Fibroblast of upper back skin (primary cell): Measurements from ENCODE around the gene GAGE12D.
"Not testable (repeated sequence)": the region's sequence is repeated elsewhere in the genome, so short reads cannot be mapped to it uniquely, and the experiment has no call there.

Experiments
- DNase-seq: peaks from one replicate; pipeline ENCODE4 v3.0.0-alpha.2; 2013

The GAGE12D gene

GRCh38 chrX:49541433-49541832 lies at the start of gene GAGE12D:
TSS of gene GAGE12D (plus strand) at chrX:49541733. CDS start at chrX:49542888, 1,155 bp downstream.
- not testable (repeated sequence) for DNase-seq

- not testable (repeated sequence) for DNase-seq
Measured at GRCh38 chrX:49531877-49532276, 9.7 kb upstream of the GAGE12D start, which contains the start of gene GAGE12C. TSS of gene GAGE12C (plus strand) at chrX:49532177. CDS start at chrX:49533332, 1,155 bp downstream.

GRCh38 chrX:49550989-49551388 lies 9.5 kb downstream of the GAGE12D start, which contains the start of gene GAGE12E:
TSS of gene GAGE12E (plus strand) at chrX:49551289. CDS start at chrX:49552444, 1,155 bp downstream.
- DNase-seq, result not testable (repeated sequence)

GRCh38 chrX:49560542-49560941 lies 19.0 kb downstream of the GAGE12D start, which contains the start of gene GAGE12F:
TSS of gene GAGE12F (plus strand) at chrX:49560842. CDS start at chrX:49561997, 1,155 bp downstream.
- not testable (repeated sequence) for DNase-seq

GRCh38 chrX:49568728-49569127 lies 27.2 kb downstream of the GAGE12D start:
- DNase-seq, result not testable (repeated sequence)

GRCh38 chrX:49569152-49569551 lies 27.6 kb downstream of the GAGE12D start:
- DNase-seq, result not testable (repeated sequence)

GRCh38 chrX:49570100-49570499 lies 28.6 kb downstream of the GAGE12D start, which contains the start of gene GAGE12G:
TSS of gene GAGE12G (plus strand) at chrX:49570400. CDS start at chrX:49571555, 1,155 bp downstream.
- not testable (repeated sequence) for DNase-seq

- DNase-seq, result not testable (repeated sequence)
Measured at GRCh38 chrX:49579649-49580048, 38.1 kb downstream of the GAGE12D start, which contains the start of gene GAGE12H. TSS of gene GAGE12H (plus strand) at chrX:49579949. CDS start at chrX:49581104, 1,155 bp downstream.

- not testable (repeated sequence) for DNase-seq
Measured at GRCh38 chrX:49589196-49589595, 47.7 kb downstream of the GAGE12D start, which contains the start of gene GAGE2A. TSS of gene GAGE2A (plus strand) at chrX:49589496. CDS start at chrX:49590651, 1,155 bp downstream.

GRCh38 chrX:49589769-49590478 lies 48.4 kb downstream of the GAGE12D start:
- not testable (repeated sequence) for DNase-seq

- not testable (repeated sequence) for DNase-seq
Measured at GRCh38 chrX:49590488-49590887, 49.0 kb downstream of the GAGE12D start.
